Epithelial cell of proximal tubule (primary cell): ENCODE data around the gene FUT7. TPM values are rescaled to one million over a fixed set of nuclear protein-coding genes. Genes with fewer than 3 reads are reported as not detected.

Experiments used
- DNase-seq: peaks from one replicate; pipeline ENCODE4 v3.0.0-alpha.2; 2011; ENCODE audit warnings: low read depth
- H3K4me3 ChIP-seq: 2 replicates; pipeline ENCODE4 v1.5.1; 2011; ENCODE audit warnings: low read depth, mild to moderate bottlenecking, low read length
- total RNA-seq: library from RNA; depleted of rRNA; stranded (reverse); fragments of >200 nt; gene quantifications from 2 replicates; pipeline ENCODE4 v1.2.3, GENCODE V29; 2015
- TF ChIP-seq, protein P1 (sequence below): conservative IDR thresholded peaks from 2 replicates; pipeline ENCODE4 v1.5.1; 2012; ENCODE audit warnings: low read depth, mild to moderate bottlenecking, low read length

Gene FUT7
- total RNA-seq, 1 donor from 2014 or later: not detected

DNA sequence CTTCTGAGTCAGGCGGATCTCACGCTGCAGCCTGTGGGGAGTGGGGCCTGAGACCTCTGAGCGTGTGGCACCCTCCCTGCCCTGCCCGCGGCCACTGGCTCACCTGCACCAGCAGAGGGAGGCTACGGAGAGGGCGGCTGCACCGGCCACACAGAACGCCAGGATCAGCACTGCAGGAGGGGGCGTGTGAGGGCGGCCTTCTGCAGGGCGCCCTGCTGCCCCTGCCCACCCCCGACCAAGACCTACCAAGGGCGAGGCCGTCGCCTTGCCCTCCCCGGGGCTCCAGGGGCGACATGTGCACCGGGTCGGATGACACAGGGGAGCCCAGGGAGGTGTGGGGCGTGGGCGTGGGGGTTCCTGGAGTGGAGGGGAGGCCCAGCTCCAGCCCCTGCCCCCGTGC, 8.7 kb upstream of the FUT7 start:
- DNase-seq: no peak
- TF ChIP-seq, protein P1, sequence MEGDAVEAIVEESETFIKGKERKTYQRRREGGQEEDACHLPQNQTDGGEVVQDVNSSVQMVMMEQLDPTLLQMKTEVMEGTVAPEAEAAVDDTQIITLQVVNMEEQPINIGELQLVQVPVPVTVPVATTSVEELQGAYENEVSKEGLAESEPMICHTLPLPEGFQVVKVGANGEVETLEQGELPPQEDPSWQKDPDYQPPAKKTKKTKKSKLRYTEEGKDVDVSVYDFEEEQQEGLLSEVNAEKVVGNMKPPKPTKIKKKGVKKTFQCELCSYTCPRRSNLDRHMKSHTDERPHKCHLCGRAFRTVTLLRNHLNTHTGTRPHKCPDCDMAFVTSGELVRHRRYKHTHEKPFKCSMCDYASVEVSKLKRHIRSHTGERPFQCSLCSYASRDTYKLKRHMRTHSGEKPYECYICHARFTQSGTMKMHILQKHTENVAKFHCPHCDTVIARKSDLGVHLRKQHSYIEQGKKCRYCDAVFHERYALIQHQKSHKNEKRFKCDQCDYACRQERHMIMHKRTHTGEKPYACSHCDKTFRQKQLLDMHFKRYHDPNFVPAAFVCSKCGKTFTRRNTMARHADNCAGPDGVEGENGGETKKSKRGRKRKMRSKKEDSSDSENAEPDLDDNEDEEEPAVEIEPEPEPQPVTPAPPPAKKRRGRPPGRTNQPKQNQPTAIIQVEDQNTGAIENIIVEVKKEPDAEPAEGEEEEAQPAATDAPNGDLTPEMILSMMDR: no peak
- H3K4me3 ChIP-seq: peak overlapping the region; percentile 46

DNA sequence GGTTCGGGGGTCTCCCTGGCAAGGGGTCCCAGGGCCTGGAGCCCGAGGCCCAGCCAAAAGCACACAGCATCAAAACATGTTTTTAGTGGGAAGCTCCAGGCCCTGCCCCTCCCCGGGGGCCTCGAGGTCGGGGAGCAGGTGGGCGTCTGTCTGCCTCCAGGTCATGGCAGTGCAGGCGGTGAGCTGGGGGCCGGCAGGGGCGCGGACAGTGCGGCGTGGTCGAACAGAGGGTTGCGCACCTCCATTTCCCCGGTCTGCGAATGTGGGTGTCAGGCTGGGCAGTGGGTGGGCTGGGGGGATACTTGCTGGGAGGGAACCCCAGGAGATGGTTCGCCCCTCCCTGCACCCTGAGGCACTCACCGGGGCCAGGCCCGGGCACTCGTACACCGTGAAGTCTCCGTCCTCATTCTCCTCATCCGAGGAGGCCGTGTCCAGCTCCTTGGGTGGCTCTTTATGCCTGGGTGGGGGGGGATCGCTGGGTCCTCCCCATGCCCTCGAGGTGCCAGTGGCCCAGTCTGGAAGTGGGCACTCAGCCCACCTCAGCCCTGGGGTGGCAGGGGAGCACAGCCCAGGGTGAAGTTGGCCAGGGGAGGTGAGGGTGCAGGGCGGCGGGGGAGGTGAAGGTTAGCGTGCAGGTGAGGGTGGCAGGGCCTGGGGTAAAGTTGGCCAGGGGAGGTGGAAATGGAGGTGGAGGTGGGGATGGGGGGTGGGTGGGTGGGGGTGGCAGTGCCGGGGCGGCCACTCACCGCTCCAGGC, 7.9 kb upstream of the FUT7 start:
- TF ChIP-seq, protein P1: no peak
- no peak for DNase-seq

DNA sequence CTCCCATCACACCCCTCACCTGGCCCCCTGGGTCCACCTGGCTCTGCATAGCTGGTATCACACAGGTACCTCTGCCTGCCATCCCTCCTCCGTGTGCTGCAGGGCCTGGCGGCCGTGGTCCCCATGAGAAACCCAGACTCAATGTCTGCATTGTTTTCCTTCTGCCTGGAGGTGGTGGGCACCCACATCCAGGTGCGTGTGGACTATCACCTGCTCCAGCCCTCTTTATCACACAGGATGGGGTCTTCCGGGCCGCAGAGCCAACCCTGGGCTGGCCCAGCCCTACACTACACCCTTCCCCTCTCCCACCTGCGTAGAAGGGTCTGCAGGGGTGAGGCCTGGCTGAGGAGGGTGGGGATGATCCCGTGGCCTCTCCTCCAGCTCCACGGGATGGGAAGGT, 7.0 kb upstream of the FUT7 start:
- no peak overlapping the region for H3K4me3 ChIP-seq
- TF ChIP-seq, protein P1: no peak

More for the DNA sequence above, 7.9 kb upstream of the FUT7 start:
- no peak overlapping the region for H3K4me3 ChIP-seq

DNA sequence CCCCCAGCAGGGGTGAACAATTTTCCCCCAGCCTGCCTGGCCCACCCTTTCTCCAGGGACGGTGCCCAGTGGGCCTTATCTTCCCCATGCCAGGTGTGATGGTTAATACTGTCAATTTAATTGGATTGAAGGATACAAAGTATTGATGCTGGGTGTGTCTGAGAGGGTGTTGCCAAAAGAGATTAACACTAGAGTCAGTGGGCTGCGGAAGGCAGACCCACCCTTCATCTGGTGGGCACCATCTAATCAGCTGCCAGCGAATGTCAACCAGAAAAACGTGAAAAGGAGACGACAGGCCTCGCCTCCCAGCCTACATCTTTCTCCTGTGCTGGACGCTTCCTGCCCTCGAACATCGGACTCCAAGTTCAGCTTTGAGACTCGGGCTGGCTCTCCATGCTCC, 5.6 kb upstream of the FUT7 start:
- DNase-seq: no peak
- TF ChIP-seq, protein P1: no peak
- no peak overlapping the region for H3K4me3 ChIP-seq

More for the DNA sequence above, 7.0 kb upstream of the FUT7 start:
- no peak for DNase-seq

DNA sequence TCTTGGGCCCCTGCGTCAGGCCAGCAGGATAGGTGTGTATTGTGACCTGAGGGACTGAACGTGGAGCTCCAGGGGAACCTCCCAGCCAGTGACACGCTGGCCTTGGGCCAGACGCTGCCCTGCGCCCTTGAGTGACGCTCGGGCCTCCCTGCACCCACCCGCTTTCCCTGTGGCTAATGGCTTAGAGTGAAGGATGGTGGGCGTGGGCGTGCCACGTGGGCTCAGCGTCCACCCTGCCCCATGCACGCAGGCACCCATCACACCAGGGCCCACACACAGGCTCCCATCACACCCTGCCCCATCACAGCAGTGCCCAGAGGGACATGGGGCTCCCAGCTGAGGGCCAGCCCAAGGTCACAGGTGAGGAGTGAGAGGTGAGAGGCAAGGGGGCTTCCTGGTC, 5.1 kb upstream of the FUT7 start:
- no peak overlapping the region for H3K4me3 ChIP-seq
- no peak for DNase-seq
- TF ChIP-seq, protein P1: no peak

DNA sequence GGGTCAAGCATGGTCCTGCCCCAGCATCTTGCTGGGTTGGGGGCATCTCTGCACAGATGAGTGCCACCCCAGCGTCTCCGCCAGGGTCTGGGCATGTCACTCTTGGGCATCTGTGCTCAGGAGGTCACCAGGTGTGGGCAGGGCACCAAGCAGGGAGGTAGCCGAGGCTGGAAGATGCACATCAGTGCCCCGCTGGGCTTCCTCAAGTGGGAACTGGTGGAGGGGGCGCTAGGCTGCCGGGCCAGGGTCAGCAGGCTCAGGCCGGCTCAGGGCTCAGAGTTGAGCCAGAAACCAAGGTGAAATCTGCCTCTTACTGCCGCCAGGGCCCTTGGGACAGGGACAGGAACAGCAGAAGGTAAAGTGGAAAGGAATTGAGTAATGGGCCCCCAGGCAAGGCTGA, 4.0 kb upstream of the FUT7 start:
- no peak overlapping the region for H3K4me3 ChIP-seq
- TF ChIP-seq, protein P1: no peak
- DNase-seq: no peak

DNA sequence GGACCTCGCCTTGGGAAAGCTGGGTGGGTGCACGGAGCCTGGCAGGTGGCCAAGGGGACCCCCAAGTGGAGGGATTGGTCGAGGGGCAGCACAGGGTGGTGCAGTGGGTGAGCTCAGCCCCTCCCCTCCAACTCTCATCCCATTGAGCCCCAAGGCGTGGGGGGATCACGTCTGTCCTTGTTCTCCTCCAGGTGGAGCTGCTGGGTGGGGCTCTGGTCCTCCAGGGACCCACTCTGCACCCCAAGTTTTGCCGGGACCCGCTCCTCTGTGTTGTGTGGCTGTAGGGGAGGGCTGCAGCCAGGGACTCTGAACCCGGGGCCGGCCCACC, 3.6 kb upstream of the FUT7 start:
- TF ChIP-seq, protein P1: no peak
- H3K4me3 ChIP-seq: no peak overlapping the region
- no peak for DNase-seq
